Measurements from ENCODE around the gene CYTH3.

Gene CYTH3

DNA sequence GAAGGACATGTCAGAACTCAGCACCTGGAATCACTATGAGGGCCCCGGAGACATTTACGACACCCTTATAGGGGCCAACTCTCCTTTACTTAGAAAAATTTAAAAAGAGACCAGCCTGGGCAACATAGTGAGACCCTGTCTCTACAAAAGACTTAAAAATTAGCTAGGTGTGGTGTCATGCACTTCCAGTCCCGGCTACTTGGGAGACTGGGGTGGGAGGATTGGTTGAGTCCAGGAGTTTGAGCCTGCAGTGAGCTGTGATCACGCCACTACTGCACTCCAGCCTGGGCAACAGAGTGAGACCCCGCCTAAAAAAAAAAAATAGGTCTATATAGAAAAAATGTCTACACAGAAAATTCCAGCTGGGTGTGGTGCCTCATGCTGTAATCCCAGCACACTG, 7.5 kb upstream of the CYTH3 start:
- DNase-seq = no peak

- no peak for DNase-seq
These were observed 6.9 kb upstream of the CYTH3 start for GRCh38 chr7:6279341-6279740.

DNA sequence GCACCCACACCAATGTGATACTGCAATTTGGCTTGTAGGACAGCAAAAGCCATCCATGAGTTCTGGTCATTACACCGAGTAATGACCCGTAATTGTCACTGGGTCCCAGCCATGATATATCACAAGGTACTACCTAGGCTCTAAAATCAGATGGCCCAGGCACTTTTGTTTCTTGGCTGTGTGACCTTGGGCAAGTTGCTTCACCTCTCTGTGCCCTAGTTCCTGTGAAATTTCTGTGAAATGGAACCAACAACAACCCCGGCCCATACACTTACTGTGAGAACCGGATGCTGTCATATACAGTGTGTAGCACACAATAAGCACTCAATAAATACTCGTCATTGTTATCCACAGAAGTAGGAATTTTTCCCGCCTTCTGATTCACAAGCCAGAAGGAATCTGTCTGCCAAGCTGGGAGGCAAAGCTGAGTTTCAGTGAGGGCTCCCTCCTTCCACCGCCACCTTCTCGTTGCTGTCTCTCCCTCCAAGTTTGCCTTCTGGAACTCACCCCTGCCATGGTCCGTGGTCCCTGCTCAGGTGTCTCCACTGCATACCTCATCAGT, 6.4 kb upstream of the CYTH3 start:
- DNase-seq = no peak

DNA sequence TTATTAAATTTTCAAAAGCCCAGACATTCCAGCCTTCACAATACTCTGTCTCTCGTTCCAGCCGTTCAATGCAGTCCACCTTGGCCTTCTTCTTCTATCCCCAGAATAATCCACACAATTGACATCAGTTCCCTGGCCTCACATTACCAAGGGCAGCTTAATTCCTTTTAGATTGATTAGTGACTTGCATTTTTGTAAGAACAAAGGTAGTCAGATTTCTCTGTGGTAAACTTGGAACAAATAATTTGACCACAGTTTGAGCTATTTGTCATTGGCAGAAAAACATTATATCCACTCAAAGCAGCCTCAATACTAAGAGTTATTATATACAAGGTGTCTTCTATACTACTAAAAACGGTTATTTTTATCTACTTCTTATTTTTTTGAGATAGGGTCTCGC, 5.1 kb upstream of the CYTH3 start:
- DNase-seq = no peak

- DNase-seq = no peak
These were observed 4.5 kb upstream of the CYTH3 start for GRCh38 chr7:6276911-6277408.

DNA sequence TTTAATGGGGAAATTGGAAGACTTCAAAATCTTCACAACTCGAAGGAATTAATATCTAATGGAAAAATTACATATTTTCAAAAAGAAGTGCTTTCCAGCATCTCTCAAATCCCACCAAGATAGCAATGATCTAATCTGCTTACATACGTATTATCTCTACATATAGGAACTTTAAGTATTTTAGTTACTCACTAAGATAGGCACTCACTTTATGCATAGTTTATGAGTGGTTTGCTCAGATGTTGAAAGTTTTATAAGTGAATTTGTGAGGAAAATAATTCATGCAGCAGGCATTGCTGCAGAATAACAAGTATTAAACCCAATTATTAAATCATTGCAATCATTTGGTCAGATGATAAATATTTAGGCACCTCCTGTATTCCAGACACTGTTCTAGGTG, 2.3 kb upstream of the CYTH3 start:
- DNase-seq = no peak

DNA sequence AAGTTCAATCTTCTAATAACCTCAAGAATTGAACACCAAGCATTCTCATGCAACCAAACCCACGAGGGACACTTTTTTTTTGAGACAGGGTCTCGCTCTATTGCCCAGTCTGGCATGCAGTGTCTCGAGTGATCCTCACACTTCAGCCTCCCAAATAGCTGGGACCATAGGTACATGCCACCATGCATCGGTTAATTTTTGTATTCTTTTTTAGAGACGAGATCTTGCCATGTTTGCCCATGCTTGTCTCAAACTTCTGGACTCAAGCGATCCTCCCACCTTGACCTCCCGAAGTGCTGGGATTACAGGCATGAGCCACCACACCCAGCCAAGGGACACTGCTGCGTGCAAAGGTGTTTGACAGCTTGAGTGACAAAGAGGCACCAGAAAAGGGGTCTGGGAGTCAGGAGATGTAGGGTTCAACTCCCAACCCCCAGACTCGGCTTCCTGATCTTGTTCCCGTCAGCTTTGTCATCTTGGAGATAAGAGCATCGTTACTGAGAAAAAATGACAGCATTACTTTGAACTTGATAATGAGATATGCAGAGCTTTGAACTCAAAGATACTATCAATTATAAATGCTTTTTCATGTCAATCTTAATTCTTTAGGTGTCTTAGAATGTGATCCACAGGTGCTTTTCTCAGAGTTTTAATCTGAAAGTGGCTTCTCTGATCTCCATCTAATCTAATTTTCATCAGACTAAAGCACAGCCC, 1.6 kb upstream of the CYTH3 start:
- no peak for DNase-seq

GRCh38 chr7:6273380-6273837, 985 bp upstream of the CYTH3 start:
- no peak for DNase-seq

- no peak for DNase-seq
These were observed 557 bp downstream of the CYTH3 start for GRCh38 chr7:6271694-6272440.

DNA sequence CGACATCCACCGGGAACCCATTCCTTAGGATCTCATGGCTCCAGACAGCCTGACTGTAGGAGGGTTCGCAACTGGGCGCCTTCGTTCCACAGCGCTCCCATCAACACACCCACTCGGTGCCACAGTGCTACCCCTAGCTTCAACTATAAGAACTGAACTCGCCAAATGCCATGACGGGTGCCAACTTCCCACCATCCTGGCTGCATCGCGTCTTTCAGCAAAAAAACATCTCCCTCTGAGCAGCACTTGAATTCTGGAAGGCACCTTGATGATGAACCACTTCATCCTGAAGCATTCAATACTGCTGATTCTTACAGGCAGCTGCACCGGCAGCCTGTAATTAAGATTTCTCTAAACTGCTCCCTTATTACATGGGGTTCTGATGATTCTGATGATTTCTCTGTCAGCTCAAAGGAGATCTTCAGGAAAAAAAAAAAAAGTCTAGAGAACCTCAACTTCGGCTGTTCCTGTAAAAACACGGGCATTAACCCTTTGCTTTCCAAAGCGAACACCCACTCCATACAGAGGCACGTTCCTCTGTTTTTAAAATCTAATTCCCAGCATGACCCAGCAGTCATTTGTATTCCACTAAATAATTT, 1.3 kb downstream of the CYTH3 start:
- peak; percentile 40 for DNase-seq

GRCh38 chr7:6269527-6269926, 2.9 kb downstream of the CYTH3 start:
- no peak for DNase-seq

GRCh38 chr7:6268907-6269306, 3.5 kb downstream of the CYTH3 start:
- no peak for DNase-seq

GRCh38 chr7:6268023-6268900, 4.2 kb downstream of the CYTH3 start:
- no peak for DNase-seq

DNA sequence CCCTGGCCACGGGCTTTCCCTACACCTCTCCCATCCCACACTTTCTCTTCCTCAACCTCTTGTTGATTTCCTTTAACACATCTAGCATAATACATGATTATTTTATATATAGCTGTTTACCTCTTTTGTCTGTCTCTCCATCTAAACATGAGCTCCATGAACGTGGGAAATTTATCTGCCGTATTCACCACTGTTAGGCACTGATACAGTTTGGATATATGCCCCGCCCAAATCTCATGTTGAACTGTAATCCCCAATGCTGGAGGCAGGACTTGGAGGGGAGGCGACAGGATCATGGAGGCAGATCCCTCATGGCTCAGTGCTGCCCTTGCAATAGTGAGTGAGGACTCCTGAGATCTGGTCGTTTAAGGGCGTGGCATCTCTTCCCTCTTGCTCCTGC, 5.7 kb downstream of the CYTH3 start:
- no peak for DNase-seq

DNA sequence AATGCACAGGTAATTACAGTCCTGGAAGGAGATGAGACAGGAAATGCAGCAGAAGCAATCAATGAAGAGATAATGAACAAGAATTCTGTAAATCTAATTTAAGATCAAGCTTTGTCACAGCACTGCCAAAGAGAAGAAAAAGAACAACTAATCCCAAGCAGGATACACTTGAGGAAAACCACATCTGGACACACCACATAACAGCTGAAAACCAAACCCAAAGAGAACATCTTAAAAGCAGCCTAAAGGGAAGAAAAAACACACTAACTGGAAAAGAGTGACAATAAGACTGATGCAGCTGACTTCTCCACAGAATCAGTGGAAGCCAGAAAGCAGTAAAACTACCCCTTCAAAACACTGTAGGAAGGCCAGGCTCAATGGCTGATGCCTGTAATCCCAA, 10.2 kb downstream of the CYTH3 start:
- DNase-seq = no peak

GRCh38 chr7:6261699-6262098, 10.7 kb downstream of the CYTH3 start:
- DNase-seq = no peak

DNA sequence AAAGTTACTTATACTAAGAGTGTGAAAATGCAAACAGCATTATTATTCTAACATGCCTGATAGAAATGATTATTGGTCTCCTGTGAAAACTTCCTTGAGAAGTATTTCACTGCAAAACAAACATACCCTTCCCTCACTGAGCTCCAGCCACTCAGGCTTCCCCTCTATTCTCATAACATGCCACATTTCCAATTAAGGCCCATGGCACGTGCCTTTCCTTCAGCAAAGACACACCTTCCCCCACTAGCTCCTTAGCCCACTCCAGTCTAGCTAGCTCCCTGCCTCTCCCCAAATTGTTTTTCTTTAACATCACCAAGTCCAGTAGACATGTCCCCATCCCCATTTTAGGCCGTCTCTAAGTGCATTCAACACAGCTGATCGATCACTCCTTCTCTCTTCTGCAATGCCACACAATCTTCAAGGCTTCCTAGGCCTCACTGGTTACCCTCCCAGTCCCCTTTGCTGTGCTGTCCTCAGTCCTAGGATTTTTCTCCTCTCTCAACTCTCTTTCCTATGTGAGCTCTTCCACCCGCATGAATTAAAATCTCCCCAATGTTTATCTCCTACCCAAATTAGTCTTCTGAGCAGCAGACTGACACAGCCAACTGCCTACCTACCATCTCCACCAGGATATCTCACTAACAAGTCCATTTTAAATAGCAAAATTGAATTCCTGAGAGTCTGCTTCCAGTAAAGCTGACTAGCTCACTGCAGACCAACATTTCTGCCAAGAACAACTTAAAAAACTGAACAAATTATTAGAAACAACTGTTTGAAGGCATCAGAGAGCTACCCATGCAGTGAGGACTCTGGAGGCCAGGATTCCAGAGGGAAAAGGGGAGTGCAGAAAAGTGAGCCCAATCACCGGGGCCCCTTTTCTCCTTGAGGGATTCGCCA, 11.9 kb downstream of the CYTH3 start:
- DNase-seq = no peak

- DNase-seq = no peak
These were observed 13.2 kb downstream of the CYTH3 start for GRCh38 chr7:6259257-6259656.

DNA sequence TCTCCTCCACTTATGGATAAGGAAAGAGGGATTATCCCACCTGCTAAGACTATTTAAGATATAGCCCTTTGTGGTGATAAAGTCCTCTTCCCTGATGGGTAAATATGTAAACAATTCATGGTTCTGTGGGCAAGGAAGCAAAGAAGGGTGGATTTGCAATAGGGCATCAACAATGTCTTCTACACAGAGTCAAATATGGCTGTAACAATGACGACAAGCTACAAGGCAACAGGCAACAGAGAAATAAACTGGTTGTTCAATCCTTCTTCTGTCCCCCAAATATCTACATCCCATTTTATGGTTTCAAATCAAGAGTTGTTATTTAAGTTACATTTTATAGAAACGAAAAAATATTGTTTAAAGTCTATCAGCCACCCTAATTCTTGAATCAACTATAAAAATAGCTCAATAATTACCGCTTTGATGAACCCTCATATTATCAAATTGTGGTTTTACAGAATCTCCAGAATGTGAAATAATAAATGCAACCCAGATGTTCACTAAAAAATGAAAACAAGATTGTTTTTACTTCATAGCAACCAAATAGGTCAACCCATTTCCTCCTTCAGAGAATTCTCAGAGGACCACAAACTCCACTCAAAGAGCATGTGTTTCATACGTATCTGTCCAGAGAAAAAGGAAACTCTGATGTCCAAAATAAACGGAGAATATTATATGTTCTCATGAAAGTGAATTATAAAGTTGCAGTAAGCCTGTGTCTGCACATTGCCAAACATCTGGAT, 13.8 kb downstream of the CYTH3 start:
- DNase-seq = peak; percentile 56

DNA sequence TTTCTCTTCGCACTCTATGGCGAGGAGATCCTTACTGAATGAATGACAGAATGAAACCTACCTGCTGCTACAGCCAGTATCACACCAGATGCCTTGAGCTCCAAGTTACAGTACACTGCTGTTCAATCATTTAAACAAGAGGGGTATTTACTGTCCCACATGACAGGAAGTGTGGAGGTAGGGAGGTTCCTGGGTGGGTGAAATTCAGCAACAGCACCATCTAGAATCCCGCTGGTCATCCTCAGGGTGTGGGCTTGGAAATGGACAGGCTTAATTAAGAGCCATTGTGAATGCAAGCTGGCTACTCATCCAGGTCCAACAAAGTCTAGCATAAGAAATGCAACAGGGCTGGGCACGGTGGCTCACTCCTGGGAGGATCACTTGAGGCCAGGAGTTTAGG, 14.7 kb downstream of the CYTH3 start:
- no peak for DNase-seq
